Measurements from ENCODE around the gene TSPAN19.

DNA sequence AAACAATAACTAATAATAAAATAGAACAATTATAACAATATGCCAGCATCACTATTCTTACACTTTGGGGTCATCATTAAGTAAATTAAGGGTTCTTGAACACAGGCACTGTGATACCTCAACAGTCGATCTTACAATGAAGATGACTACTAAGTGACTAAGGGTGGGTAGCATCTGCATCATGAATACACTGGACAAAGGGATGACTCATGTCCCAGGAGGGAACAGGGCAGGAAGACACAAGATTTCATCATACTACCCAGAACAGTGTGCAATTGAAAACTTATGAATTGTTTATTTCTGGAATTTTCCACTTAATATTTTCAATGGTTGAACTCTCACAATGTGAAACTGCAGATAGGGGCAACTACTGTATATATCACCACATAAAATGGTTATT is 19.7 kb downstream of the TSPAN19 start:
- TF ChIP-seq CTCF (IDR thresholded peaks at IDR 0.05) (no peak), POLR2A (IDR thresholded peaks at IDR 0.05) (no peak)

Data from right lobe of liver (tissue), 4 donors.